ENCODE results near the gene C12orf57.

C12orf57 gene

DNA sequence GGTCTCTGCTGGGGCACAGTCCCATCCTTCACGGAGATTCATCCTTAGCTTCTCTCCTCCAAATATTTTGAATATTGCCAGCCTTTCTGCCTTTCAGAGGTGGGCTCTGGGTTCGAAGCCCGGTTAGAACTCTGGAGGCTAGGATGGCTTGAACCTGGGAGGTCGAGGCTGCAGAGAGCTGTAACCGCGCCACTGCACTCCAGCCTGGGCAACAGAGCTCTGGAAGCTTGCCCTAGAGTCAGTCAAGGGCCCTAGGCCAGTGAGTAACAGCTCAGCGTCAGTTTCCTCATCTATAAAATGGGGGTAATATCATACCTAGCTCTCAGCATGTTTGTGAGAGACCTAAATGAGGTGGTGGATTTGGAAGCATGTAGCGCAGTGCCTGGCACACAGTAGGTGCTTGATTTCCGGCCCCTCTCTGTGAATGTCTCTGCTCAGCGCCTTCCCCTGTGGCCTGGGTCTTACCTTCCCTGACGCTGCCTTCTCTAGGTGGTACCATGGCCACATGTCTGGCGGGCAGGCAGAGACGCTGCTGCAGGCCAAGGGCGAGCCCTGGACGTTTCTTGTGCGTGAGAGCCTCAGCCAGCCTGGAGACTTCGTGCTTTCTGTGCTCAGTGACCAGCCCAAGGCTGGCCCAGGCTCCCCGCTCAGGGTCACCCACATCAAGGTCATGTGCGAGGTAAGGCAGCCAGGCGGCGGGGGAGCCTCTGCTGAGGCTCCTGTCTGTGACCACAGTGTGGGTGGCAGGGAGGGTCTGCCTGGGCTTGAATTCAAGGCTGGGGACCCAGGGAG is 10.7 kb downstream of the C12orf57 start:
- DNase-seq: no peak

DNA sequence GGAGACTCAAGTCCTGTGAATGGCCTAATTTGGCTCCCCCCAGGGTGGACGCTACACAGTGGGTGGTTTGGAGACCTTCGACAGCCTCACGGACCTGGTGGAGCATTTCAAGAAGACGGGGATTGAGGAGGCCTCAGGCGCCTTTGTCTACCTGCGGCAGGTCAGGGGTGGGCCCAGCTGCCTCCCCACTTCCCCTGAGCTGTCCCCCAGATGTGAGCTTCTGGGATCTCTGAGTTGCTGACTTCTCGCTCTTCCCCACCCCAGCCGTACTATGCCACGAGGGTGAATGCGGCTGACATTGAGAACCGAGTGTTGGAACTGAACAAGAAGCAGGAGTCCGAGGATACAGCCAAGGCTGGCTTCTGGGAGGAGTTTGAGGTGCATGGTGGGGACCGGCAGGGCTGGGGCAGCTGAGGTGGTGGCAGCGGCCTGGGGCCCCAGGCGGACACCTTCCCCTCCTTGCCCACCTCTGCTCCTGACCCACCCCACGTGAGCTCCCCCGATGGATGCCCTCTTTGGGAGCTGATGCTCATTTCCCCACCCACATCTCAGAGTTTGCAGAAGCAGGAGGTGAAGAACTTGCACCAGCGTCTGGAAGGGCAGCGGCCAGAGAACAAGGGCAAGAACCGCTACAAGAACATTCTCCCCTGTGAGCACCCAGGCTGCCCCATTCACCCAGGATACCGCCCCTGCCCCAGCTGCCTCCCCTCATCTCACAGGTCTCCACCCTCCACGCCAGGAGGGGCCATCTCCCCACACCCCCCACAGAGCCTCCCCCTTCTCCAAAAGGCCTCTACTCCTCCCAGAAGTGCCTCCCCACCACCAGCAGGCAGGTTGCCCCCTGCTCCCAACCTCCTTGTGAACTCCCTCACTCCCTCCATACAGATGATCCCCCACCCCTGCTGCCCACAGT is 11.5 kb downstream of the C12orf57 start:
- DNase-seq: no peak

DNA sequence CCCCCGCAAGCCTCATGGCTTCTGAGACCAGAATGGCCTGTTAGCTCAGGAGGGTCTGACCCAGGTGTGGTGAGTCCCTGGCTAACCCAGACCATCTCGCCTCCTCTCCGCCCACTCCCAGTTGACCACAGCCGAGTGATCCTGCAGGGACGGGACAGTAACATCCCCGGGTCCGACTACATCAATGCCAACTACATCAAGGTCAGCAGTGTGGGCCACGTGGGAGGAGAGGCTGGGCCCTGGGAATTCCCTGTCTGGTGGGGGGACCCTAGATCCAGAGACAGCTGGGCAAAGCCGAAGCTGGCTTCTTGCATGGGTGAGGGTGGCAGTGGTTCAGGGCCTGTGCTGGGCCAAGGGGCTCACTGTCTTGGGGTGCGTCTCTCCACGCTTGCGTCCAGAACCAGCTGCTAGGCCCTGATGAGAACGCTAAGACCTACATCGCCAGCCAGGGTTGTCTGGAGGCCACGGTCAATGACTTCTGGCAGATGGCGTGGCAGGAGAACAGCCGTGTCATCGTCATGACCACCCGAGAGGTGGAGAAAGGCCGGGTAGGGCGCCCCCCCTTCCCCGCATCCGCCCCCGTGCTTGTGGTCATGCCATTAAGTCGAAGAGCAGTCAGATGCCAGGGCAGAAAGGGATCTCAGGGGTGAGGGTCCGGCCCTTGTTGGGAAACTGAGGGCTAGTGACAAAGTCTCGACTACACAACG is 12.4 kb downstream of the C12orf57 start:
- no peak for DNase-seq

DNA sequence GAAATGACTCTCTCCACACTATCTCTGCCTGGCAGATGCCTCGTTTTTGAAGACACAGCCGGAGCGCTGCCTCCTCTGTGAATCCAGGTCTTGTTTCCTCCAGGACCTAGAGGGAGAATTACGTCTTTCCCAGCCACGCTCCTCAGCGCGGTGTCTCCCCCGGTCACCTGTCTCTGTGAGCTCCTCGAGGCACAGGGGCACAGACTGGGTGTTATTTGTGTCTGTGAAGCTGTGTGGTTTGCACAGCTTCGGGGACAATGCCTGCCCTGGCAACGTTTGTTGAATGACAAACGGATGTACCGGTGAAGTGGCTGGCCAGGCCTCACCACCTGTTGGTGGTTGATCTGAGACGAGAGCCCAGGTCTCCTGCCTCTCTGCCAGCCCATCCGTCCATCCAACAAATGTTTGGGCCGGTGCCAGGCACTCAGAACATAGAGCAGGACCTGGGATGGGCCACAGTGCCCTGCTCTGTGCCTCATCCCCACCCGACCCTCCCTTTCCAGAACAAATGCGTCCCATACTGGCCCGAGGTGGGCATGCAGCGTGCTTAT is 13.4 kb downstream of the C12orf57 start:
- DNase-seq: no peak

DNA sequence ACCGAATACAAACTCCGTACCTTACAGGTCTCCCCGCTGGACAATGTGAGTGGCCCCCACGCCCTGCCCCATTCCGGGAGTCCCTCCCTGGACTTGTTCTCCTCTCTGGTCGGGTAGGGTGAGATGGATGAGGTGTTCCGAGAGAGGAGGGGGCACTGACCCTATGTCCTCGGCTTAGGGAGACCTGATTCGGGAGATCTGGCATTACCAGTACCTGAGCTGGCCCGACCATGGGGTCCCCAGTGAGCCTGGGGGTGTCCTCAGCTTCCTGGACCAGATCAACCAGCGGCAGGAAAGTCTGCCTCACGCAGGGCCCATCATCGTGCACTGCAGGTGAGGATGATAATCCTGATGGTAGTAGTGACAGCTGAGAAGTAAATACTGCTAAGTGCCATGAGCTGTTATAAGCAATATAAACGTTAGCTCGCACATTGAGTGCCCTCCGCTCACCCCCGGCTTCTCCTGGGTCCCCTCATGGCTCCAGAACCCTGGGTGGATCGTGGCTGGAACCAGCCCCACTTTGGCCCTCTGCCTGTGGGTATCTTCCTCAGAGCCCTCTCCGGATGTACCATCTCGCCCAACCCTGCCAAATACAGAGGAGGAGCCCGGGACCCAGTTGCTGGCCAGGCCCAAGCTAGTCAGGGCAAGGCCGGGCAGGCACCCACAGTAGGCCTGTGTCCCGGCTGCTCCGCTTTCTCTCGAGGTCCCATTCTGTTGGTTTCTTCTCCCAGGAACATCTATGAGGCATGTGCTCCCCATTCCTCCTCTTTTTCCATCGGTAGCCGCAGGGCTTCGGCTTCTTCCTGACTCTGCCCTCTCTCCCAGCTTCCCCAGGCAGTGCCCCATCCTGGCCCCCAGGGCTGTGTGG is 14.2 kb downstream of the C12orf57 start:
- no peak for DNase-seq

DNA sequence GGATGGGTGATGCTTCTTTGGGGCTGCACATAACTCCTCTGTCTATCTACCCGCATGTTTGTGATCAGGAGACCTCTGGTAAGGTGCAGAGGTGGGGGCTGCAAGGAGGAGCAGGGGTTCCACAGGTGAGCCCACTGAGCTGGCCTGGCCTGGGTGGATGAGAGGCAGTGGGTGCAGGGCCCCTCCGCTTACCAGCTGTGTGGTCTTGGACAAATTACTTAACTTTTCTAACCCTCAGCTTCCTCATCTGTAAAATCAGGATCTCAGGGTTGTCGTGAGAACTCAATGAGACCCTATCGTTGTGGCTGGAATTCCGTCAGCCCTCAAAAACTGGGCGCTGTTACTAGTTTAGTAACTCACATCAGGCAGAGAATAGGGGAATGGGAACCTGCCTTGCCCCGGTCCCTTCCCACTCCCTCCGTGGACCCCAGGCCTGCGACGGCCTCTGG is 14.8 kb downstream of the C12orf57 start:
- DNase-seq: no peak

DNA sequence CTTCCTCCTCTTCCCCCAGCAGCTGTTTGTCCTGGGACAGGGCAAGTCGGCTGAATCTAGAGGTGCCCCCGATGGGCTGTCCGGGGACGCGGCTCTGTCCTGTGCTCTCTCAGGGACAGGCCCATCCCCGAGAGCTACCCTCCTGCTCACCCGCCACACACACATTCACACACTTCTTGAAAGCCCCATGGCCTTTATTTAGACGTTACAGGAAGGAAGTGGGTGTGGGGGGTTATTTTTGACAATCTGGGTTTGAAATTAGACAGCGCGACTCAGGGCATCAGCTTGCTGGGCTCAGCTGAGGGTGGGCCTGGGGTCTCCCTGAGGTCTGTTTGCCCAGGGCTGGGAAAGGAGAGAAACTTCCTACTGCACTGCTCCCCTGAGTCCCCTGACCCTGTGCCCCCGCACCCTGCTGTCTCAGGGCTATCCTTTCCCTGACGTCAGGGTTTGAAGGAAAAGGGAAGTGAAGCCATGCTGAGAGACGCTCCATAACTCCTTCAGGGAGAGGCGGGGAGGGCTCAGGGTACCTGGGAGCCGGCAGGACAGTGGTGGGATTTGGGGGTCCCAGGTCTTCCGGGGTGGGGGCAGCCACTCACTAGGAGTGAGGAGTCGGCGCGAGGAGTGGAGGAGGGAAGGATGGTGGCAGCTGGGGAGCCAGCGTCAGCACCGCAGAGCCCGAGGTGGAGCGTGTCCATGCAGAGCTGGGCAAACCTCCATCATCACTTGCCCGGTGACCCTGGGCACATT is 15.4 kb downstream of the C12orf57 start:
- DNase-seq: no peak

DNA sequence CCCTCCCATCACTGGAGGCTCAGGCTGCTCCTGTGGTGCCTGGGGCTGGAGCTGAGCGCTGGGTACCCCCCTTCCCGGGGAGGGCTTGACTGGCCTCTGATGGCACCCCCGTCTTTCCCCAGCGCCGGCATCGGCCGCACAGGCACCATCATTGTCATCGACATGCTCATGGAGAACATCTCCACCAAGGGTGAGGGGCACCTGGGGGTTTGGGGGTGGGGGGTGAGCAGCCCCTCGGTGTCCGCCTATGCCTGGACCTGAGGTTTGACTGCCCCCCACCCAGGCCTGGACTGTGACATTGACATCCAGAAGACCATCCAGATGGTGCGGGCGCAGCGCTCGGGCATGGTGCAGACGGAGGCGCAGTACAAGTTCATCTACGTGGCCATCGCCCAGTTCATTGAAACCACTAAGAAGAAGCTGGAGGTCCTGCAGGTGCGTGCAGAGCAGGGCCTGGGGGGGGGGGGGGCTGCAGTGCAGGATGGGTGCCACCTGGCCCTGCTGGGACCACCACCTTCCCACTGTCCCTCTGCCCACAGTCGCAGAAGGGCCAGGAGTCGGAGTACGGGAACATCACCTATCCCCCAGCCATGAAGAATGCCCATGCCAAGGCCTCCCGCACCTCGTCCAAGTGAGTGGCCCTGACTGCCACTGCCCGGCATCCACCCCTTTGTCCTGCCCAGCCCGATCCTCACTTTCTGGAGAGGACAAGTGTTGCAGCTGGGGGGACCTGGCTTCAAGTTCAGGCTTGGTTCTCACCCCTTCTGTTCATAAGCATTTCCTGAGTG is 16.2 kb downstream of the C12orf57 start:
- no peak for DNase-seq

DNA sequence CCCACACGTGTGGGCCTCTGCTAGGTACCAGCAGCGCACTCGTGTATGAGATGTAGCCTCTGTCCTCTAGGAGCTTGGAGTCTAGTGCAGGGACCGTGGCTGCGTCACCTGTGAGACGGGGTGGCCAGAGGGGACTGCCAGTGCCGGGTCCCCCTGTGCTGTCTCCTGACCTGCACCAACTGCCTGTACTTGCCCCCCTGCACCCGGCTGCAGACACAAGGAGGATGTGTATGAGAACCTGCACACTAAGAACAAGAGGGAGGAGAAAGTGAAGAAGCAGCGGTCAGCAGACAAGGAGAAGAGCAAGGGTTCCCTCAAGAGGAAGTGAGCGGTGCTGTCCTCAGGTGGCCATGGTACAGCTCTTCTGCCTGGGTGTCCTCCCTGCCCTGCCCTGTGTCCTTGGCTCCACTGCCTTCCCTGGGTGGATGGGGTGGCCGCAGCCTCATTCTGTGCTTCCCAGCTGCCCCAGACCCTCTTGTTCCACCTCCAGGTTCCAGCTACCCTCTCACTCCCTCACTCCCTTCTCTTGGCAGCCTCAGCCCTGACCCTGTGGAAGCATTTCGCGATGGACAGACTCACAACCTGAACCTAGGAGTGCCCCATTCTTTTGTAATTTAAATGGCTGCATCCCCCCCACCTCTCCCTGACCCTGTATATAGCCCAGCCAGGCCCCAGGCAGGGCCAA is 16.9 kb downstream of the C12orf57 start:
- DNase-seq: no peak

DNA sequence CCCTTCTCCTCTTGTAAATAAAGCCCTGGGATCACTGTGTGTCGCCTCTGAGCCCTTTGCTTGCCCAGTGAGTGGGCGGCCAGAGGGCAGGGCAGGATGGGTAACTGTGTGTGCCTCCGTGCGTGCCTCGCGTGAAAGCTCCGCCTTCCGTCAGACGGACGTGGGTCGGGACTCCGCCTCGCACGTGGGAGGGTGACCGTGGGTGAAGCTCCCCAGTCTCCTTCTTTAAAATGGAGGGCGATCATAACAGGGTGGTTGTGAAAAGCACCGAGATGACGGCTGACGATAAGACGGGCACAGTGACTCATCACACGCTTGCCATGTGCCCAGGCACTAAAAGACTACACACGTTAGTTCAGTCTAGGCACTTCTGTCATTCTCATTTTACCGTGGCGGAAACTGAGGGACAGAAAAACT is 17.5 kb downstream of the C12orf57 start:
- DNase-seq: no peak

DNA sequence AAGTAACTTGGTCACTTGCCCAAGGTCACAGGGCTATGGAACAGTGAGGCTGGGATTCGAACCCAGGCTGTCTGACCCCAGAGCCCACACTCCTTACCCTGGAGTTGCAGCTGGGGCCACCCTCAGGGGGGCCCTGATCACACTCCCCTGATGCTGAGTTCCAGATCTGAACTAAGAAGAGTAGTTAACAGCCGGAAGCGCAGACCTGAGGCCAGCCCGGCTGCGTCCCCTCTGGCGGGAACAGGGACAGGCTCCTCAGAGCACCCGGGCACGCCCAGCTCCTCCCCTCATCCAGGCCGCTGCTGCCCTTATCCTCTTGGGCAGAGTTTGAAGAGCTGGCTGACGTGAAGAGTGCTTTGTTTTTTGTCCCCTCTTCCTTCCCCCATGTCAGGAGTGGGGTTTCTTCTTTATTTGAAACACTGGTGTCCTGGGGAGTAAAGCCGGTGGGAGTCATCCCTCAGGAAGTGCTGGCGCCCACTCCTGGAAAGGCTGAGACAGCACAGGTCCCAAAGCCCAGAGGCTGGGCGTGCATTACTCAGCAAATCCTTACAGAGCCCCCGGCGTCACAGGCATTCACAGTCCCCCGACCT is 18.0 kb downstream of the C12orf57 start:
- peak; percentile 63 to 64 for DNase-seq

DNA sequence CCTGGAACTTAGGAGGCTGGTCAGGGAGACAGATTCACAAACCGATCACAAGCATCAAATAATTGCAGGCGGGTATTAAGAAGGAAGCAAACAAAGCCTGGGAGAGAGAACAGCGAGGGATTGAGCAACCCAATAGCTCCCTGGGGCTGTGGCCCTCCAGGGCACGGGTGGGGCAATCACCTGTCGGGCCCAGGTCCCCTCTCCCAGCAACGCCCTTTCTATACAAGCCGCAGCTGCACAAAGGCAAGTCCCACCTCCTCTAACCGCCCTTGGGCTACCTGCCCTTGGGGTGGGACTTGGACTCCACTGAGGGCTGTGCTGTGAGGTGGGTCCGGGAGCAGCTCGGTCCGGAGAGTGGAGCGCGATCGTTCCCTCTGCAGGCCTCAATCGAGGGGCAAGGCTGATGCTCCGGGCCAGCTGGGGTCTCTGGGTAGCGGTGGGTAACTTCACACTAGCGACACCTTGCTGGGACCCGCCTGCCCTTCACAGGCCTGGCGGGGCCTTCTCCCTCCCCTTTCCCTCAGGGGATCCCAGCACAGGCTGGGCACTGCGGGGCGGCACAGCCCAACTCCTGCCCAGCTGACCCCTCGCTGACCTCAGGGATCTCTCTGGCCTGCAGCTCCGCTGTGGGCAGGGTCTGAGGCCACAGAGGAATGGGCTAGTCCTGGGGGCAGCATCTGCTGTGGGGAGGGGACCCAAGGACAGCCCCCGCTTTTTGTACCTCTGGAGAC is 18.6 kb downstream of the C12orf57 start:
- peak in 1 of 2 experiments; percentile 63 for DNase-seq

DNA sequence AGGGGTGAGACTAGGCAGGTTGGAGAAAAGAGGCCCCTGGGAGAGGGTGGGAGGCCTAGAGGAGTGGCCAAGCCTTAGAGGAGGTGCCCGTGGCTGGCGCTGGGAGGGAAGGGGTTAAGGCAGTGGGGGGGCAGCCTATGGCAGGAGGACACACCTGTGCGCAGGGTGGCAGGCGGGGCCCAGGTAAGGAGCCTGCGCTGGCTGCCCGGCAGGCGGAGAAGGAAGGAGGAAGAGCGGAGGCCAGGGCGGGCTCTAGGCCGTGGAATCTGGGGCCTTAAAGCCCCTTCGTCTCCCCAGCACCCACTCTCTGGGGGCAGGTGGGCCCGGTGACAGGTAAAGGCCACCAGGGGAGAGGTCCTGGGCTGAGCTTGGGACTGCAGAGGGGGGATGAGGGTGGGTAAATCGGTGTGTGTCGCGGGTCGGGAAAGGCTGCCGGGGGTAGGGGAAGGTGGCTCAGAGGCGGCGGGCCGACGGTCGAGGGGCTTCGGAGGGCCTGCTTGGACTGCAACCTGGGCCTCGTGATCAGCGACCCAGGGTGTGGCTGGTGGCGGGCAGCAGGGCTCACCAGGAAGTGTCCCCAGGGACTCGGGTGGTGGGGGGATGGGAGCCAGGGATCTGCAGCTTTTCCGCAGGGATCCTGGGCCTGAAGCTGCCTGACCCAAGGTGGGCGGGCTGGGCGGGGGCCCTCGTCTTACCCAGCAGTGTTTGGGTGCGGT is 19.4 kb downstream of the C12orf57 start:
- DNase-seq: peak; percentile 80 to 90

DNA sequence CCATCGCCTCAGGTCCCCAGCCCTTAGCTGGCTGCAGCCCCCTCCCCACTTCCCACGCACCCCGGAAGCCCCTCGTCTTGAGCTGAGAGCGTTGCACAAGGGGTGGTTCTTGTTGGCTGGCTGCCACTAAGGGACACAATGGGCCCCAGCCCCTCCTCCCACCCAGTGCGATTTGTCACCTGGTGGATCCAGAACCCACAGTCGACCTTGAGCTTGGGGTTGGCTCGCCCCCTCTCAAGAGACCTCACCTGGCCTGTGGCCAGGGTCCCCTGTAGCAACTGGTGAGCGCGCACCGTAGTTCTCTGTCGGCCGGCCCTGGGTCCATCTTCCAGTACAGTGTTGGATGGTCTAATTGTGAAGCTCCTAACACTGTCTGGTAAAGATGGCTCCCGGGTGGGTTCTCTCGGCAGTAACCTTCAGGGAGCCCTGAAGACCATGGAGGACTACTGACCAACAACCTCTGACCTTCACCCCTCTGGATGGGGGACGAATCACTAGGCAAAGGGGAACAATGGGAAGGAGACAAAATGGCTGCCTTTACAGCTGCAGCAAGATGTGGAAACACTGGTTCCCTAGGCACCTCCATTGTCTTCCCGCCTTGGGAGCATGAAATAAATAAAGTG is 20.1 kb downstream of the C12orf57 start:
- no peak for DNase-seq

DNA sequence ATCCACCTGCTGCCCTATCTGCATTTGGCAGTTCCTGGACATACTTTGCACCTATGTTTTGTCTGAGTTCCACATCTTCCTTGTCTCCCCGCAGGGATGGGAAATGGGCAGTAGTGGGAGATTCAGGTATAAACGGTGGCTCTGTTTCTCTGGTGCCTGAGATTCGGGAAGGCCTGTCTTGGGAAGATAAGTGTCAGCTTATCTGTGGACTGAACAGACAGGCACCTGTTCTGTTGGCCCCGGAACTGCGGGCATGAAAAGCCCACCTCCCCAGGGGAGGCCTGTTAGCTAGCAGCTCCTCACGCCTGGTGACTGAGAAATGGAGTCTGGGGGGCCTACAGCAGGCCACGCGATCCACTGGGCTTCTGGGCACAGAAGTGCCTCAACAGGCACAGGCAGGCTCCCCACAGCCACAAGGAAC is 20.8 kb downstream of the C12orf57 start:
- no peak for DNase-seq

DNA sequence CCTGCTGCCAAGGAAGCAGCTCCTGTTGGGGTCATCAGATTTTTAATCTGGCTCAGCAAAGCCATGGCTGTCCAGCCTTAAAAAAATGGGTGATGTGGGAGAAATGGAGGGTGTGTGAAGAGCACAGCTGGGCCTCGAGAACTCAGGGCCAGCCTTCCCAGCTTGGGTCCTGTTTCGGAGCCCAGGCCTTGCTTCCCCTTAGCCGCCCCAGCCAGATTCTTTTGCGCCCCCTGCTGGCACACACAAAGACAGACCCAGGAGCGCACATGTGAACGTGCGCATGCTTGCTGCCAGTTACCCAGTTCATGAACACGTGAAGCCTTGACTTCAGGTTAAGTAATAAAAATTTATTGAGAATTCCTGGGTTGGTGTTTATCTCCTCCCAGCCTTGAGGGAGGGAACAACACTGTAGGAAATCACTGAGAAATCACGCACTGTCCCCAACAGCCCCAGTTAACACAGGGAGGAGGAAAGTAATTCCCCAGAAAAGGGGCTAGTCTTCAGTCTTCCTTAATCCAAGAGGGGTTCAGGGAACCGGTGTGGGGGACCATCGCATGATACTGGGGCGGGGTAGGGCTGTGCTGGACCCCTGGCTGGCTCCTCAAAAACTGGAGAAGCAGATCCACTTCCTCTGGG is 21.3 kb downstream of the C12orf57 start:
- peak; percentile 27 to 86 for DNase-seq

DNA sequence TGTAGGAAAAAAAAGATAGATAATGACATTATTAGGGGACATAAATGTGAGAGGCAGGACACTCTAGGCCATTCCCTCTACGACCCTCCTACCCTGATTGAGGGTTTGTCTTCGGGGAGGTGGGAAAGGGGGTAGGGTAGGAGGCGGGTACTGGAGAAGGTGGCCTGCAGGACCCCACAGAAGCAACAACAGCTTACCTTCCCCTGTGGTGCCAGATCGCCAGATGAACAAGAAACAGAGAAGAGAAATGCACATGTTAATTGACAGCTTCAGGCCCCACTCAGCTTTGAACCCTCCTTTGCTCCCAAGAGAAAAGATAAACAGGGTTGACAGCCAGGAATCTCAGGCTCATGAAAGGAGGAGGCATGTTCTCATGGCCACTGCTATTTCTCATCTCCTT is 21.9 kb downstream of the C12orf57 start:
- DNase-seq: no peak
